GM11168 (cell line): Measurements from ENCODE around the gene GOSR2.
"Not testable (repeated sequence)": the region's sequence is repeated elsewhere in the genome, so short reads cannot be mapped to it uniquely, and the experiment has no call there.

Source experiments
- in situ Hi-C: fragments of 300-500 bp; cut with MboI; formaldehyde crosslinking; loops from one replicate; pipeline ENCODE4 v1.12.0; 2022; ENCODE audit warnings: low sequenced_read_pairs; ENCODE audit not compliant: unreplicated experiment

Gene GOSR2

DNA sequence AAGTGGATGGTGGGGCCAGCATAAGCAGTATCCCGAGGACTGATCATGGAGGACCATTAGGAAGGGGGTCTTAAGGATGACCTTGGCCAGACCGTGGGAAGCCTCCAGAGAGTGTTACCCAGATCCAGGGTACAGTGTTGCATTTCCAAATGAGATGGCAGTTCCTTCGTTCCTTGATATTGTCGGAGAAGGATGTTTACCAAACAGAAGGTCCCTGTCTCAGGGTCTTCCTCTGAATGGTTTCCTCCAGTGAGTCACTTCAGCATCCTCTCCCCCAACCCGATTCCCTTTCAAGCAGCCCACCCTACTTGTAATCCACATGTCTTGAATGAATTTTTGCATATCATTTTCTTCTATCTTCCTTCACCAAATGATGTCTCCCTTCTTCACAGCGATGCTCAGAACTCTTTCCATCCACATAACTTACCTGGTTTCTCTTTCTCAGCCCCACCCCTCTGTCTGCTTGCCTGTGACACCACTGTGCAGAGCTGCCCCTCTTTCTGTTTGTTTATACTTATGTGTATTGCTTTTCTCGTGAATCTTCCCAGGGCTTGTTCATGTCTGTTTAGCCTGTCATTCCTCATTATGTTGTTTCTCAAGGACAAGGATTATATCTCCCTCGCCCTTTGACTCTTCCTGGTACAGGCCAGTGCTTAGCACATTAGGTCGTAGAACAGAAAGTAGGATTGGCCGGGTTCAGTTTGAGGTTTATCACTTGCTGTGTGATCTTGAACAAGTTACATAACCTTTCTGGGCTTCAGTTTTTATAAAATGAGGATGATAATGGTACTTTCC is 5.7 kb downstream of the GOSR2 start:
- in situ Hi-C loops = no loop called here

DNA sequence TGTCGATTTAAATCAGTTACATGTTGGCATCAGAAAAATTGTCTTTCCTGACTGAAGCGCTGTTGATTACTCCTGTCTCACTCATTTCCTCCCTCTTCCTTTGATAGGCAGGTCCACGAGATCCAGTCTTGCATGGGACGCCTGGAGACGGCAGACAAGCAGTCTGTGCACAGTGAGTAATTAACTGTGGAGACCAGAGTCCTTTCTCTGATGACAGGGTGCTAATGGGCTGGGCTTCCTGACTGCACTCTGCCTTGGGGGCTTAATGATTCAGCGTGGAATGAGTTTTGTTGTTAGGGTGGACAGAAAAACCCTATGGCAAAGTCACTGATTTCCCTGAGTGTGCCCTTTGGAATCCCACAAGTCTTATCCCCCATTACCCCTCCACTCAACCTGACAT is 6.5 kb downstream of the GOSR2 start:
- in situ Hi-C loops = no loop called here

GRCh38 chr17:46930051-46930450 is 7.1 kb downstream of the GOSR2 start:
- in situ Hi-C loops = no loop called here

DNA sequence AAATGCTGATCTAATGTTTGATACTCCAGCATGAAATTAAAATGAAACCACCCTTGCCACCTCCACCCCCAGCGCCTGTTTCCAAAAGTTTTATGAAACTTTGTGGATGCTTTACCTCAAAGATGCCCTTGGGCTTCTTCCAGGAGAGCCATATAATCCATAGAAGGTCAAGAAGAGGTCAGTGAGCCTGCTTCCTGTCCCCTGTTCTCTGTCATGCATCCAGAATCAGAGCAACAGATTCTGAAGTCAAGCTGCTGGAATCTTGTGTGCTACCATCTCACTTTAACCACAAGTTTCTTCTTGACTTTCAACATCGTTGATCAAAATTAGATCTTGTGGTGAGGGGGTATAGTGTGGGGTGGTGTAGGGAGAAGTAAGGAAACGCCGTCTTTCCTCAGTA is 8.6 kb downstream of the GOSR2 start:
- in situ Hi-C loops = no loop called here

DNA sequence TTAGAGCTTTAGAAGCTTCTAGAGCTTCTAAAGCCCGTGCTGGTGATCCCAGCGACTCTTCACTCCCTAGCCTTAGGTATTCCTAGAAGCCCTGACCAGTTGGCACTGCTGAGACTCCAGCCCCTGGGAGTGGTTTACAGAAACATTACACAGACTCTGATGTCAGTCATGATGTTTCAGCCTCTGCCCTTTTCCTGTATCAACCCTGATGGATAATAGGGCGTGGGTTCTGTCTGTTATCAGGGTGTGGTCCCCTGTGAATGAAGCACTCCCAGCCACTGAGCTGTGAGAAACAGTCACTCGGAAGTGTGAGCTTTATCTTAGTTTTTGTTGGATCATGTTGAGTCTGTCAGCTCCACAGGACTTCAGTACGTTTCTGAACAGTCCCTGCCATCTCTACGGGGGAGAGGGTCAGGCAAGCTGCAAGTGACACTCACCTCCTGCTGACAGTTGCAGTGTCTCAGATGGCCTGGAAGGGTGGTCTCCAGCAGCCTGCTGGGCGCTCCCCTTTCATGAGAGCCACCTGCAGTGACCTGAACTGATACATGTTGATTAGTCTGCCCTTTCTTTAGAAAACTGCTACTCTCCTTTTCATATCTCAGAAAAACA is 12.8 kb downstream of the GOSR2 start:
- in situ Hi-C loops = no loop called here

DNA sequence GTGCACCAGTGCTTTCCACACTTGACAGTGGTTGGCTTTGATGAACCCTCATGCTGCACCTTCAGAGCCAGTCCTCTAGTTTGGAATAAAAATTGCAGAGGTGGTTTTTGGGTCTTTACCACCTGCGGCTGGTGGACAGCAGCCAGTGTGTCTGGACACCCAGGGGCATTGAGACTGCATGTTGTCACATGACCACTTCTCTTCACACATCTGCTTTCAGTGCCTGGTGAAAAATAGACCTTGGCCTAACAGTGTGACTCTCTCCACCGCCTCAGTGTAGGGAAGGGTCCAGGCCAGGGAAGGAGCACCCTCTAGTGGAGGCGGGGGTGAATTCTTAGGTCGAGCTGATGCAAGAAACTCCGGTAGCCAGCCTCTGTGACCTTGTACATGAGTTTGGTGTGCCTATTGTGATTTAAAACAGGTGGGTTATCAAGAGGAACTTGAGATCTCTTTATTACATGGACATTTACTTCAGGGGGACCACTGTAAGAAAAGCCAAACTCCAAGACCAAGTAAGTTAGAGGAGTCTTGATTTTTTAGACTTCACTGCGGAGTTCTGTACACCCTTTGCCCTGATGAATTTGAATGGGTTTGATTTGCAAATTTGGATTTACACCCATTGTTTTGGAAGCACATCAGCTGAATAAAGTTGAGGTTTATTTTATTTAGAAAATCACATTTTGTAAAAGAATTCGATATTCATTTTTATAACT is 17.9 kb downstream of the GOSR2 start:
- in situ Hi-C loops = no loop called here

DNA sequence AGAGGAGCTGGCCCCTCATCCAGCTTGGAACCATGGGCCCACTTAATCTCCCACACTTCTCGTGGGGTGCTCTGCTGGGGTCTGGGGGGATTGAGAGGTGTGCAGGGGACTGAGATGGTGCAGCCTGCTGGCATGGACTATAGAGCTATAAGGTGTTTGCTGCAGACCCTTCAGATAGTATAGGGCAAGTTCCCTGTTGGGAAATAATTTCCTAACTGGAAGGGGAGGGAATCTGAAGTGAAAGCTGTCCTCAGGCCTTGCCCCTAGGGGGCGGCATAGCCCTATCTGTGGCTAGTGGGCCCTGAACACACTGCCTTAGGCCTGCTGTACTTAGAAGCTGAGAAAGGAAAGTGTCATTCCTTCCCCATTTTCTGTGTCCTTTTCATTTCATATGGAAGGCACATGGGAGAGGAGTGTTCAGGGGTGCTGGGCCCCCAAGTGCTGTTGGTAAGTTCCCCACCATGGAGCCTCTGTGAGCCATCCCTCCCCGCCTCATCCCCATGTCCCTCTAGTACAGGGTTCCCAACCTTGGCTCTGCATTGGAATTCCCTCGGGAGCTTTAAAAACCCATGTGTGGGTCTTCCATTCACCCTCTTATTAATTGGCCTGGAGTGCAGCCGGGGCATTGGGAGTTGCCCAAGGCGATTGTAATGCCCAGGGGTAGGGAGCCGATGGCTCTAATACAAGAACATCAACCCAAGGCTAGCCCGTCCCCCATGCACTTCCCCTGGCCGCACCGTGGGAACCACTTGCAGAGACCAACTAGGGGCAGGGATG is 19.7 kb downstream of the GOSR2 start:
- in situ Hi-C loops = no loop called here

DNA sequence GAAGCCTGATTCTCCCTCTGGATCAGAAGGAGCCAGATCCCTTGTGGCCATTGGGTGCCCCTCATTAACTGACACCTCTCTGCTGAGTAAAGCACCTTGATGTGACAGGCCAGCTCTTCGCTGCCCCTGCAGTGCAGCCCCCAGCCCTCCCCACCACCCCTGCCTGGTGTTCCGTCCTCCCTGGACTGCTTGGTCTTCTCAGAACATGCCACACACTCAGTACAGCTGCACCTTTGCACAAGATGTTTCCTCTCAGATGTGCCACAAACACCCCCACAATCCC is 20.2 kb downstream of the GOSR2 start:
- in situ Hi-C loops = no loop called here

DNA sequence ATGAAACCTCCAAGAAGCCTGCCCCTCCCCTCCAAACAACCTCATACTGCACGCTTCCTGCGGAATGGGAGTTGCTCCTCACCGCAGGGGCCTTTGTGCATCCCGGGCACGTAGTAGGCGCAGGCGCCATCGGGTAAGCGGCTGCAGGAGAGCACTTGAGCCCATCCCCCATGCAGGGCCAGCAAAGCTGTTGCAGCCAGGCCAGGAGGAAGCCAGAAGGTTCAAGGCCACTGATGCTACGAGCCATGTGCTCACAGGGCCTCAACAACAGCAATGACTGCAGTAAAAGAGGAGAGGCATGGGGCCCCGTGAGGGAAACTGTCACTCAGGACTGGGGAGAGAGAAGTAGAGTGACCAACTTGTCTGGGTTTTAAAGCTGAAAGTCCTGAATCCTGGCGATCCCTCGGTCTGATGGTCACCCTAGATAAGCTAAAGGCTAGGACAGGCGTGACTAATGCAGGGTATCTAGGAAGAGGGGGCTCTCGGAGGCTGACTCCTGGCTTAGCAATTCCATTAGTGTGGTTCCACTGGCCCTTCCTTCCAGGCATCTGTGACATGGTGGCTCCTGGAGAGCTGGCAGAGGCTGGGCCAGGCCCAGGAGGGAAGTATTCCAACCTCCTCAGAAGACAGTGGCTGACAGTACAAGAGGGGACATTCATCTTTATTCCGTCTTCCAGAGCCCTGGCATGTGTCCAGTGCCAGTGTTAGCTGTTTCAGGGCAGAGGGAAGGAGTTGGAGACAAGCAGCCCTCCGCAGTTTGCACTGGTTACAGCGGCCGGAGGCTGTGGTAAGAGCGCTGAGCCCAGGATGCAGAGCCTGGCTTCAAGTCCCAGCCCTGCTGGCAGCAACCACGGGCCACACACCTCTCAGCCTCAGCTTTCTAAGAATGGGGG is 20.8 kb downstream of the GOSR2 start:
- in situ Hi-C loops = no loop called here

GRCh38 chr17:46944931-46945330 is 22.0 kb downstream of the GOSR2 start:
- in situ Hi-C loops = no loop called here

GRCh38 chr17:46947216-46947615 is 24.3 kb downstream of the GOSR2 start:
- in situ Hi-C loops = no loop called here

- in situ Hi-C loops = no loop called here
These were observed 25.6 kb downstream of the GOSR2 start for GRCh38 chr17:46948544-46948943.

GRCh38 chr17:46949291-46950174 is 26.6 kb downstream of the GOSR2 start:
- in situ Hi-C loops = no loop called here

- in situ Hi-C loops = no loop called here
These were observed 27.5 kb downstream of the GOSR2 start for GRCh38 chr17:46950342-46950996.

DNA sequence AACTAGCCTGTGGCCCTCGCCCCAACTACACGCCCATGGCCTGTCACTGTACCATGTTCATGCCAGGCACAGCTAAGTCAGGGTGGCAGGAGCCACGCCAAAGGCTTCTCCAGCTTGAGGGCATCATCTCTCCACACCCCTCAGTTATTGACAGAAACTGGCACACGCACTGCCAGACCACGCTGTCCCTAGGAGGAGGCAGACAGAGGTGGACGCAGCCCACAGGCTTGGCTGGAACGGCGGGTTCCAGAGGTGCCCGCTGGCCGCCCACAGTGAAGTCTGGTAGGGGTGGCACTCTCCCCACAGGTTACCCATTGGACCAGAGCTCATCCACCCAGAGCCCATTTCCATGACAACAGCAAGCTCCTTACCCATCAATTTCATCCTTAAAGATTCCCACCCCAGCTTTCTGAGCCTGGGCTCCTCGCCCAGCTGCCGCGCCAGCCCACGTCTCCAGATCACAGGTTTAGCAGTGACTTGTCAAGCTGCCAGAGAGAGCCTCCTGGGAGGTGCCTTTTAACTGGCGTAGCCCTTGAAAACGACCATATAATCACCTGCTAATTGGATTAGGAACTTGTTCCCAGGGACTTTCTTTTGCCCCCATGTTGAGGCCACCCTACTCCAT is 28.1 kb downstream of the GOSR2 start:
- in situ Hi-C loops = no loop called here

- in situ Hi-C loops = no loop called here
These were observed 28.7 kb downstream of the GOSR2 start for GRCh38 chr17:46951706-46952105.

DNA sequence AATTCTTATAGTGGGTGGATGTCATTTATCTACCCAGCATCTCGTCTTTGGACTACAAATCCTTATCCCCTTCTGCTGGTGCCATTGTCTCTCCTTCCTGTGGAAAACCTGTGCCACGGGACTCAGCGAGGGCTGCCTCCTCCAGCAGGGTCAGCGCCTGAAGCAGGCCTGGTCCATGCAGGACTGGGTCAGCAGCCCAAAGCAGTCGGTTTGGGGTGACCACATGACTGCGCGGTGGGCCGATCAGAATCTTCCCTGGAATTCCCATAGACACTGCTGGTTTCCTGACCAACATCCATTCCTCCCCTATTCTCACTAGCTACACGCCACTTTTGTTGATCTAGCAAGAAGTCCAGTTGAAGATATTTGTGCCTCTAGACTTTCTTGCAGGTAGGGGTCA is 29.2 kb downstream of the GOSR2 start:
- in situ Hi-C loops = no loop called here

DNA sequence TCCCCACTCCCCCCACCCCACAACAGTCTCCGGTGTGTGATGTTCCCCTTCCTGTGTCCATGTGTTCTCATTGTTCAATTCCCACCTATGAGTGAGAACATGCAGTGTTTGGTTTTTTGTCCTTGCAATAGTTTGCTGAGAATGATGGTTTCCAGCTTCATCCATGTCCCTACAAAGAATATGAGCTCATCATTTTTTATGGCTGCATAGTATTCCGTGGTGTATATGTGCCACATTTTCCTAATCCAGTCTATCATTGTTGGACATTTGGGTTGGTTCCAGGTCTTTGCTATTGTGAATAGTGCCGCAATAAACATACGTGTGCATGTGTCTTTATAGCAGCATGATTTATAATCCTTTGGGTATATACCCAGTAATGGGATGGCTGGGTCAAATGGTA is 30.2 kb downstream of the GOSR2 start:
- in situ Hi-C loops = not testable (repeated sequence)
